NCI-H128 (cell line): Measurements from ENCODE around the gene TSPAN16.
"Not testable (repeated sequence)": the region's sequence is repeated elsewhere in the genome, so short reads cannot be mapped to it uniquely, and the experiment has no call there.

Experiments
- DNase-seq: peaks from one replicate; lab custom pipeline; 2025; ENCODE audit not compliant: unreplicated experiment; lab: John Stamatoyannopoulos, UW

The TSPAN16 gene

DNA sequence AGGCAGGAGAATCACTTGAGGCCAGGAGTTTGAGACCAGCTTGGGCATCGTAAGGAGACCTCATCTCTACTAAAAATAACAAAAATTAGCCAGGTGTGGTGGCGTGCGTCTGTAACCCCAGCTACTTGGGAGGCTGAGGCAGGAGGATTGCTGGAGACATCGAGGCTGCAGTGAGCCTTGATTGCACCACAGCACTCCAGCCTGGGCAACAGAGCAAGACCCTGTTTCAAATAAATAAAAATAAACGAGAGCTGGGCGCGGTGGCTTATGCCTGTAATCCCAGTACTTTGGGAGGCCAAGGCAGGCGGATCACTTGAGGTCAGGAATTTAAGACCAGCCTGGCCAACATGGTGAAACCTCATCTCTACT, 44.1 kb downstream of the TSPAN16 start:
- DNase-seq, result not testable (repeated sequence)

DNA sequence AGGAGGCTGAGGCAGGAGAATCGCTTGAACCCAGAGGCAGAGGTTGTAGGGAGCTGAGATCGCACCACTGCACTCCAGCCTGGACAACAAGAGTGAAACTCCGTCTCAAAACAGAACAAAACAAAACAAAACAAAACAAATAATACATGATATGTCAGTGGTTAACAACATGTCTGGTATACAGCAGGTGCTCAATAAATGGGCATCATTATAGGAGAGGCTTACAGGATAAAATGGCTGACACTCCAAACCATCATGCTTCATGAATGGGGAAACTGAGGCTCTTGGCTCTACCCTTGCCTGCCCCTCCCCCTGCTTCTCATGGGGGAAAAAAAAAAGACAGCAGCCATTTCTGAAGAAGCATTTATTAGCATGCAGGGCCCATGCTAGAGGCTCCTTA, 46.5 kb downstream of the TSPAN16 start:
- no peak for DNase-seq

DNA sequence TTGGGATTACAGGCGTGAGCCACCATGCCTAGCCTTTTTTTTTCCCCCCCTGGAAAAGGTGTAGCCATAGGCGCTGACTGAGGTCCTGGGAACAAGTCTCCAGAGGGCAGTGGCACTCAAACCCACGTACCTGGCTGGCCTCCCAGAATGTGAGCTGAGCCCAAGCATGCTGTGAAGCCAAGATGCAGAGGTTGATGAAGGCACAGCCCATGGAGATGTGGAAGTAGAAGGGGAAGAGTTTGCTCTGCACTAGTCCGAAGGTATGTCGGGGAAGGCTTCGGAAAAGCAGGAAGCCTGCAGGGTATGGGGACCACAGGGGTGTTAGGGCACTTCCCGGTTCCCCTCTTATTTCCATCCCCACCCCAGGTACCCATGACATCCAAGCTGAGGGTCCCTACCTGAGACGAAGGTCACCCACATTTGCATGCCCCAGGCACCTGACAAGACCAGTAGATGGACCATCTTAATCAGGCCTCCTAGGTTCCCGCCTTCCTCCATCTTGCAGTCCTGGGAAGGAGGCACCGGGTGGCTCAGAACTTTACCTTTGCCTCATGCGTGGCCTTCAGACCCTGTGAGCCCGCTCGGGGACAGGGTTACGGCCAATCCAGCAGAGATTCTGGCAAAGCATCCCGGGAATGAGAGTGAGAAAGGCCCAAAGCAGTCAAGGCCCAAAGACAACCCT, 49.3 kb downstream of the TSPAN16 start:
- no peak for DNase-seq

DNA sequence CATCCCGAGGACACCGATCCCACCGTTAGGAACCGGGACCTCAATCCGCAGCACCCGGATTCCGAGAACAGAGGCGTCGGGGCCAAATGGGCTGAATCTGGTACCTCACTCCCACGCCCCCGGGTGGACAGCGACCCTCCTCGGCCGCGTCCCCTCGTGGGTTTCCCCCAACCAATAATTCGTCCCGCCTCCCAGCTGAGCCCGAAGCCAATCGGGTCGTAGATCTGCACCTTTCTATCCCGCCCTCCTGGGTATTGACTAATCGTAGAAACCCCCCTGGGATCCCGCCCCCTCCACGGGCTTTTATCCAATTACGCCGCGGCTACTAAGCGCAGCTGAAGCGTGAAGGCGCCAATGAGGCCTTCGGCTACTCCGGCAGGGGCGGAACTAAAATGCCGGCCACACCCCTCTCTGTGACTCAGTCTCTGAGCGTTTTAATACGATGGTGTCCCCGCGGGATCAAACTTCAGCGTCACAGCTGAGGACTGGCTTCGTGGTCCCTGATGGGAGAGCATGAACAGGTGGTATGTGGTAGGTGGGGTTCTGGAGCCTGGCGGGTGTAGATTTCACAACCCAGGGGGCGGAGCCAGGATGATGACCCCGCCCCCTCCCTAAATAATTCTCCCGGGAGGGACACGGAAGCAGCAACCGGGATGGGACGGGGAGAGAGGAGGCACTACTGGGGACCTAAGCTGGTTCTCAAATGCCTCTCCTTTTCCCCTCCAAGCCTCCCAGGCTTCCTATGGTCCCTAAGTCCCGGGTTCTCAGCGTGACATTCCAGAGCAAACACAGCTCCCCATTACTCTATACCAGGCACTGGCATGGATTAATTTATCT, 50.4 kb downstream of the TSPAN16 start, which contains the start of the genes CCDC159 and TMEM205:
TSS of gene CCDC159 (plus strand) at position 416 of the 837 bp plus-strand sequence. CDS start at position 504, 88 bp downstream.
TSS of gene TMEM205 (minus strand) at position 165 of the 837 bp plus-strand sequence. CDS start 649 bp downstream, outside the sequence.
- peak; percentile 98 for DNase-seq

DNA sequence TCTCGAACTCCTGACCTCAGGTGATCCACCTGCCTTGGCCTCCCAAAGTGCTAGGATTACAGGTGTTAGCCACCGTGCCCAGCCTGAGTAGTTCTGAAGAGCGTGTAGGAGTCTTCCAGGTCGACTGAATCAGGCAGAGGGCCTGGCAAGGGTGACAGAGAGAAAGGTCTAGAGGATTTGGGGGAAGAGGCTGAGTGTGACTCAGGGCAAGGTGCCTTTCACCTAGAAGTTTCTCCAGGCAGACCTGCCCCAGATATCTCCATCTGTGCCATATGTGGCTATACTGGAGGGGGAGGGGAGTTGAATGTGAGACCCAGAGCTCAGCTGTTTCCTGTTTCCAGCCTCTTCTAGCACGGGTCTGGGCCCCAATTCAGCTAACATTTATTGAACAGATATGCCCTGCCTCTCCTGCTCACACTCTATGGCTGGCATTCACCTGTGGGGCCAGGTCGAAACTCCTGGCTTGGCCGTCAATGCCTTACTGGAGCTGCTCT, 51.6 kb downstream of the TSPAN16 start:
- no peak for DNase-seq

DNA sequence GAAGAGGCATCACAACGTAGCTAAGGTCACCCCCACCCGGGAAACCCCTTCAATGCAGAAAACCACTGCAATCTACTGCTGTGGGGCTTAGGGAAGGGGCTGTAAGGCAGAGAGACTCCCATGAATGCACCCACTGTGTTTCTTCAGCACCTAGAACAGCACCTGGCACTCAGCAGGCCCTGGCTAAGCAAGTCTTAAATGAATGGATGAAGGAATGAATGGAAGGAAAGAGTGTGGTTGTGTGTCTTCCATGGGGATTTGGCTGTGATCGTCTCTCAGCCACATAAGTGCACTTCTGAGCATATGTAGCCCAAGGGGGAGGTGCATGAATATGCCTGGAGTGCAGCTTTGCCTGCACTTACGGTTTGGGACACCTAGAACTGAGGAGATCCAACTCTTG, 53.2 kb downstream of the TSPAN16 start:
- DNase-seq, result no peak

DNA sequence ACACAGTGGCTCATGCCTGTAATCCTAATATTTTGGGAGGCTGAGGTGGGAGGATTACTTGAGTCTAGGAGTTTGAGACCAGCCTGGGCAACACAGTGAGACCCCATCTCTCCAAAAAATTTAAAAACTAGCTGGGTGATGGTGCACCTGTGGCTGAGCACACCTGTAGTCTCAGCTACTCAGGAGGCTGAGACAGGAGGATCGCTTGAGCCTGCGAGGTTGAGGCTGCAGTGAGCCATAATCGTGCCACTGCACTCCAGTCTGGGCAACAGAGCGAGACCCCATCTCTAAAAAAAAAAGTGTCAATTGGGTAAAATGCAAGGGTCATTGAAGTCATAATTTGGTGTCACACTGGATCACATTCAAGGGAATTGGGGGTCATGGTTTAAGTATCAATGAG, 58.1 kb downstream of the TSPAN16 start:
- DNase-seq, result not testable (repeated sequence)

DNA sequence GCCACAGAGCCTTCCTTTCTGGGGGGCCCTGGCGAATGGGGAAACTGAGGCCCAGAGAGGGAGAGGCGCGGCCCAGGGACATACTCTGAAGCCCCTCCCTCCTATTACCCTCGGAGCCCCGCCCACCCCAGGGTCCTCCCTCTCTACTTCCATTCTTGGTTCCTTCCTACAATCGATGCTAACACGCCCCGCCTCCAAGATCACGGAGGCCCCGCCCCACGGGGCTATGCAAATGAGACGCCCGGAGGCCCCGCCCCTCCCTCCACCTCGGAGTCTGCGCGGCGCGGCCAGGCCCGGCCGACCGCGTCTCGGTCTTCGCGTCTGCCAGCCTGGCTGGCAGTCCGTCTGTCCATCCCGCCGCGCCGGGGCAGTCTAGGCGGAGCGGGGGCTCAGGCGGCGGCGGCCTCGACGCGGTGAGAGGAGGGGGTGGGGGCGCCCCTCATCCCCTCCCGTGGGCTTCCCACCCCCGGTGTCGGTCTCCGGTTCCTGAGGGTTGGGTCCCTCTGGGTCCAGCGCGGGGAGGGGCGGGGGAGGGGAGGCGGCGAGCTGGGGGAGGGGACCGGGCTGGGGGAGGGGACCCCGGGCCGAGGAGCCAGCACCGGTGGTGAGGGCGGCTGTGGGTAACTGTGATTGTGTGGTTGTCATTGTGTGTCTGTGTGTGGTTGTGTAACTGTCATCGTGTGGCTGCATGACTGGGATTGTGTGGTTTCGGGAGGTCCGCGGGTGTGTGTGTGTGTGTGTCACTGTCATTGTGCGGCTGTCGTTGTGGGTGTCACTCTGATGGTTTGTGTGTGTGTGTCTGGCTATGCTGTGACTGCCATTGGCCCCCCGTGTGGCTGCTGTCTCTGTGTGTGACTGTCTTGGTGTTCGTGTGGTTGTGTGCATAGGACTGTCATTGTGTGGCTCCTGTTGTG, 59.5 kb downstream of the TSPAN16 start, which contains the start of gene PLPPR2:
TSS of gene PLPPR2 (plus strand) at position 273 of the 914 bp plus-strand sequence. CDS start 2,242 bp downstream, outside the sequence.
- DNase-seq, result peak; percentile 76

DNA sequence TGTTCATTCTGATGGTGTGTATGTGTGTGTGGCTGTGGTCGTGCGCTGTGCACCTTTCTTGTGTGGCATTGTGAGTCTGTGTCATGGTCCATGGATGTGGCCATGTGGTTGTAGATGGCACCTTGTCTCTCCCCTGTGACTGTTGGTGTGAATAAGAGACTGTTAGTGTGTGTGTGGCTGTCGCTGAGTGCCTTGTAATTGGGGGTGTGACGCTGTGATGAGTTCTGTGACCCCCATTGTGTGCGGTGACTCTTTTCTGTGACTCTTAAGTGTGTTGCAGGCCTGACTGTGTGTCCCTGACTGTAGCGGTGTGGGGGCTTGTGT, 60.1 kb downstream of the TSPAN16 start:
- no peak for DNase-seq

DNA sequence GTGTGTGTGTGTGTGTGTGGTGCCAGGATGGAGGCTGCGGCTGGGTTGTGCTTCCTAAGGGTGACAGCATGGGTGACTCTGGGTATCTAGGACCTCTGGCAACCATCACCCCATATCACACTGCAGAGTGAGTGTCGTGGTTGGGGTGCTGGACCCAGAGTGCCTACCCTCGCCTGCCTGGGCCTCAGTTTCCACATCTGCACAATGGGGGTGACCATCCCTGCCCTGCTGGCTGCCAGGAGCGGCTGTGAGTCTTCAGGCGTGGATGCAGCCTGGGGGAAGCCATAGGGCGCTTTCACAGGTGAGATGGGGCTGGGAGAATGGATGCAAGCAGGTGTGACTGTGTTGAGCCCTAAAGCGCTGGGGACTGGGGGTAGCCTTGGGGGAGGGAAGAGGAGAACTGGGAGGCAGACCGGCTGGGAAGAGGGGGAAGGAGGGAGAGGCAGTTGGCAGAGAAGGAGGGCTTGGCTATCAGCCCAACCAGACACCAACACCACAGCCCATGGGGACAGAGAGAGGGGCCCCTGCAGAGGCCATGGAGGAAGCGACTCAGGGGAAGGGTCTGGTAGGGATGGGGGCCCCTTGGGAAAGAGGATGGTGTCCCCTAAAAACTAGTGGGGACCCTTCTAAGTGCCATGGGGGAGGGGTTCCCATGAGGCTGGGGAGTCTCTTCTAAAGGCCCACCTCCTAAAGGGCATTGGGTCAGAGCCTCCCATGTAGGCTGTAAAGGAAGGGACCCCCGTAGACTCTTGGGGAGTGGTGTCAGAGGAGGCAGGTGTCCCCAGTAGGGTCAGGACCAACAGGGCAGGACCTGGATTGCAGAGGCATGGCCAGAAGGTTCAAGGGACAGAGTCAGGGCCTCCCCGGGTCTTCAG, 61.0 kb downstream of the TSPAN16 start:
- no peak for DNase-seq

DNA sequence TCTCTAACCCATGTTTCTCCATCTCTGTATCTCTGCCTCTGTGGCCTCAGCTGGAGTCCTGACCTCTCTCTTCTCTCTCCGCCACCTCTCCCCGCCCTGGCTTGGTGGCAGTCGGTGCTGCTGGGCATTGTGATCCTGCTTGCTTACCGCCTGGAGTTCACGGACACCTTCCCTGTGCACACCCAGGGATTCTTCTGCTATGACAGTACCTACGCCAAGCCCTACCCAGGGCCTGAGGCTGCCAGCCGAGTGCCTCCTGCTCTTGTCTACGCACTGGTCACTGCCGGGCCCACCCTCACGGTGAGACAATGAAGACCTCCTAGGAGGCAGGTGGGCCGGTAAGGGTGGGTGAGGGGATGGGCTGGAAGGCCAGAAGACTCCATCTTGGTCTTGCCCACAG, 63.5 kb downstream of the TSPAN16 start:
- DNase-seq, result no peak

DNA sequence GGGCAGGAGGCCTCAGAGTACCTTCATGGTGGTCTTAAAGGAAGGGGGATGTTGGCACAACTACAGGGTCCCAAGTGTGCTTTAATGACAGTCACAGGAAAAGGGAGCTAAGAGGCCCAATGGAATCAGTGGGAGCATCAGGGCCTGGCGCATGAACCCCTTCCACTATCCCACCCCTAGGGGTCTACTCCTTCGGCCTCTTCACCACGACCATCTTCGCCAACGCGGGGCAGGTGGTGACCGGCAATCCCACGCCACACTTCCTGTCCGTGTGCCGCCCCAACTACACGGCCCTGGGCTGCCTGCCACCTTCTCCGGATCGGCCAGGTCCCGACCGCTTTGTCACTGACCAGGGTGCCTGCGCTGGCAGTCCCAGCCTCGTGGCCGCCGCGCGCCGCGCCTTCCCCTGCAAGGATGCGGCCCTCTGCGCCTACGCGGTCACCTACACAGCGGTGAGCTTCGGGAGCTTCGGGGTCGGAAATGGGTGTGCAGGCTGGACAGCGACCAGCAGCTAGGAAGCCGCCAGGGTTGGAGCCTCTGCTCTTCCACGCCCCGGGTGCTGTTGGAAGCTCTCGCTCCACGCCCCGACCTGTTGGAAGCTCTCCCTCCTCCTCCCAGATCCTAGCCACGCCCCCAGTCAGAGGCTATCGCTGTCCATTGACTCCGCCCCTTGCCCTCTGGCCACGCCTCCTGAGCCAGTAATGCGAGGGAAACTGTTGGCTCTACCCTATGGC, 65.2 kb downstream of the TSPAN16 start:
- no peak for DNase-seq

DNA sequence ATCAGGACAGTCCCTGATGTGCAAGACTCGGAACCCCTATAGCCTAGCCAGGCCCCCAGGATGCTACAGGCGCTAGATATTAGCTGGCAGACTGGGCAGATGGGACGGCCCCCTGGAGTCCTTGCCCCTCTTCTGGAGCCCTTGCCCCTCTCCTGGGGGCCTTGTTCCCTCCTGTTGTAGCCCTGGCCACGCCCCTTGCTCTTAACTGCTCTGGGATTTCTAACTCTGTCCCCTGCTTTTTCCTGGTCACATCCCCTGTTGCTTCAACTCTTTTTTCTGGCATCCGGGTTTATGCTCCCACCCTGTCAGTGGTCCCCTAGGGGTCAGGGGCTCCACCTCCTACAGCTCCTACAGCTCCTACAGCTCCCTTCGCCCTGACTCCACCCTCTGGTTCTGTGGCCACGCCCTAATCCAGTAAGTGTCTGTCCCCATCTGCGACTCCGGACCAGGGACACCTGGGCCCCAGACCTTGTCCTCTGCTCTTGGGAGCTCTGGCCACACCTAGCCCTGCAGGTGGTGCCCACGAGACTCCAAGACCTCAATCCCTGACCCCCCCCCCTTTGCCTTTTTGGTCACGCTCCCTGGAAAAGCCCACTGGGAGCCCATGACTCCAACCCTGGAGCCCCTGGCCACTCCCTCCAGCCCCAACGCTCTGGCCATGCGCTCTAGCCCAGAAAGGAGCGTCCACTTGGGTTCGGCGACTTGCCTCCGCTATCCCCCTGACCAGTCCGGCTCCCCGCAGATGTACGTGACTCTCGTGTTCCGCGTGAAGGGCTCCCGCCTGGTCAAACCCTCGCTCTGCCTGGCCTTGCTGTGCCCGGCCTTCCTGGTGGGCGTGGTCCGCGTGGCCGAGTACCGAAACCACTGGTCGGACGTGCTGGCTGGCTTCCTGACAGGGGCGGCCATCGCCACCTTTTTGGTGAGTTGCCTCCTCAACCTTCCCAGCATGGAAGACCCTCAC, 66.1 kb downstream of the TSPAN16 start:
- DNase-seq, result no peak

DNA sequence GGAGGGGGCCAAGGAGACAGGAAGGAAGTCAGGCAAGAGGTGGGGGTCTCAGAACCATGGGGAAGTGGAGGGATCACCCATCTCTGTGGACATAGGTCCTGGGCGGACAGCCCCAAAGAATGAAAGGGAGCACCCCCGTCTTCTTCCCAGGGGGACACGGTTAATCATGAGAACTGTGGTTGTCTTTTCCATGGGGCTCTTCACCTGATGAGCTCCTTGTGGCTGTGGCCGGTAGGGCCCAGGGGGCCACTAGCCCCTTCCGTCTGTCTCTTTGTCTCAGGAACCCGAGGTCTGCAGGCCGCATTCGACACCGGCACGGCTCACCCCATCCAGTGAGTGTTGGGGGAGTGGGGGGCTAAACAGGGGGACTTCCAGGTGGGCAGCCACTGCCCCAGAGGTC, 67.9 kb downstream of the TSPAN16 start:
- DNase-seq, result no peak

DNA sequence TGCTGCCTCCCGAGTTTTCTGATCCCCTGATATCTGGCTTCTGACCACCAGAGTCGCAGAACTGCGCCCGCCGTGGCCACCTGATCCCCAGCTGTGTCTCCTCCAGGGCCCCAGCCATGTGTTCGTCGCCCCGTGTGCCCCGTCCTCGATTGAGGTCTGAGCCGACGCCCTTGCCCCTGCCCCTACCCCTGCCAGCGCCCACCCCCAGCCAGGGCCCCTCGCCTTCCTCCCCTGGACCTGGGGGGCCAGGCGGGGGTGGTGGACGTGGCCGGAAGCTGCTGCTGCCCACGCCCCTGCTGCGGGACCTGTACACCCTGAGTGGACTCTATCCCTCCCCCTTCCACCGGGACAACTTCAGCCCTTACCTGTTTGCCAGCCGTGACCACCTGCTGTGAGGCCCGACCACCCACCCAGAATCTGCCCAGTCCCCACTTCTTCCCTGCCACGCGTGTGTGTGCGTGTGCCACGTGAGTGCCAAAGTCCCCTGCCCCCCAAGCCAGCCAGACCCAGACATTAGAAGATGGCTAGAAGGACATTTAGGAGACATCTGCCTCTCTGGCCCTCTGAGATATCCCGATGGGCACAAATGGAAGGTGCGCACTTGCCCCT, 68.4 kb downstream of the TSPAN16 start:
- DNase-seq, result no peak

DNA sequence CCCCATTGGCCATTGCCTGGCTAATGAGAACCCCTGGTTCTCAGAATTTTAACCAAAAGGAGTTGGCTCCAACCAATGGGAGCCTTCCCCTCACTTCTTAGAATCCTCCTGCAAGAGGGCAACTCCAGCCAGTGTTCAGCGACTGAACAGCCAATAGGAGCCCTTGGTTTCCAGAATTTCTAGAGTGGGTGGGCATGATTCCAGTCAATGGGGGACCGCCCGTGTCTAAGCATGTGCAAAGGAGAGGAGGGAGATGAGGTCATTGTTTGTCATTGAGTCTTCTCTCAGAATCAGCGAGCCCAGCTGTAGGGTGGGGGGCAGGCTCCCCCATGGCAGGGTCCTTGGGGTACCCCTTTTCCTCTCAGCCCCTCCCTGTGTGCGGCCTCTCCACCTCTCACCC, 69.0 kb downstream of the TSPAN16 start:
- DNase-seq, result no peak
